IMR-90 (cell line): ENCODE data around the gene TEX261.
"Not testable (repeated sequence)": the region's sequence is repeated elsewhere in the genome, so short reads cannot be mapped to it uniquely, and the experiment has no call there.

Source experiments
- BHLHE40 ChIP-seq: fragments of 150-350 bp; IDR thresholded peaks from 2 replicates; pipeline ENCODE4 v1.6.1; 2016; ENCODE audit warnings: mild to moderate bottlenecking, low read depth, low read length
- CEBPB ChIP-seq: IDR thresholded peaks from 2 replicates; pipeline ENCODE4 v1.6.1; 2012; ENCODE audit warnings: low read depth, low read length, improper control_type of control experiment
- CHD1 ChIP-seq: IDR thresholded peaks from 2 replicates; pipeline ENCODE4 v1.6.1; 2012; ENCODE audit warnings: low read depth, low read length, improper control_type of control experiment
- FOS ChIP-seq: fragments of 150-350 bp; IDR thresholded peaks from 2 replicates; pipeline ENCODE4 v1.6.1; 2016; ENCODE audit warnings: low read depth, low read length
- POLR2A ChIP-seq: IDR thresholded peaks from 2 replicates; pipeline ENCODE4 v1.6.1; 2012; ENCODE audit warnings: mild to moderate bottlenecking, low read depth, low read length
- RAD21 ChIP-seq: IDR thresholded peaks from 2 replicates; pipeline ENCODE4 v1.6.1; 2012; ENCODE audit warnings: low read length, improper control_type of control experiment
- RFX5 ChIP-seq: IDR thresholded peaks from 2 replicates; pipeline ENCODE4 v1.8.0; 2012; ENCODE audit warnings: low read depth, mild to moderate bottlenecking, low read length, moderate library complexity
- SMC3 ChIP-seq: fragments of 150-350 bp; IDR thresholded peaks from 2 replicates; pipeline ENCODE4 v1.6.1; 2016; ENCODE audit warnings: low read depth, mild to moderate bottlenecking, antibody characterized with exemption, low read length, moderate library complexity
- TF ChIP-seq, protein P1 (sequence below): fragments of 150-350 bp; IDR thresholded peaks from 2 replicates; pipeline ENCODE4 v1.6.1; 2017; ENCODE audit warnings: mild to moderate bottlenecking, antibody characterized with exemption, low read length, low read depth
- TF ChIP-seq, protein P2 (sequence below): conservative IDR thresholded peaks from 2 replicates; pipeline ENCODE4 v1.5.1; 2012; ENCODE audit warnings: mild to moderate bottlenecking, low read depth, low read length, improper control_type of control experiment
- TF ChIP-seq, protein P3 (sequence below): fragments of 150-350 bp; IDR thresholded peaks from 2 replicates; pipeline ENCODE4 v1.6.1; 2016; ENCODE audit warnings: low read depth, mild to moderate bottlenecking, low read length, moderate library complexity, borderline replicate concordance

DNA sequence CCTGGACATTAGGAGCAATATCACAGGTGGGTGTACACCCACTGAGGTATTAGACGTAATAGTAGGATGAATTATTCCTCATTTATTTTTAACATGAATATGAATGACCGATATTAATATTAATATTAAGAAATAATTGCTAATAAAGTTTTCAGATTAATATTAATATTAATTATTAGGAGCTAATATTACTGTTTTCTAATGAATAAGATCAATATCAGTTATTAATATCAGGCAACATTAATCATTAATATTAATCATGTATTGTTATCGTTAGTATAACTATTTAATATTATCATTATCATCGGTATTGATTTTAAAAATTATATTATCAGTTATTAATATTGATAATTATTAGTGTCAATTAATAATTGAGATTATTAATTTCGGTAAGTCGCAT lies 25.3 kb upstream of the TEX261 start:
- not testable (repeated sequence) for TF ChIP-seq SMC3, RFX5, POLR2A, FOS, CEBPB, BHLHE40, RAD21, CHD1
- TF ChIP-seq, protein P1, sequence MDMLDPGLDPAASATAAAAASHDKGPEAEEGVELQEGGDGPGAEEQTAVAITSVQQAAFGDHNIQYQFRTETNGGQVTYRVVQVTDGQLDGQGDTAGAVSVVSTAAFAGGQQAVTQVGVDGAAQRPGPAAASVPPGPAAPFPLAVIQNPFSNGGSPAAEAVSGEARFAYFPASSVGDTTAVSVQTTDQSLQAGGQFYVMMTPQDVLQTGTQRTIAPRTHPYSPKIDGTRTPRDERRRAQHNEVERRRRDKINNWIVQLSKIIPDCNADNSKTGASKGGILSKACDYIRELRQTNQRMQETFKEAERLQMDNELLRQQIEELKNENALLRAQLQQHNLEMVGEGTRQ = not testable (repeated sequence)
- TF ChIP-seq, protein P2, sequence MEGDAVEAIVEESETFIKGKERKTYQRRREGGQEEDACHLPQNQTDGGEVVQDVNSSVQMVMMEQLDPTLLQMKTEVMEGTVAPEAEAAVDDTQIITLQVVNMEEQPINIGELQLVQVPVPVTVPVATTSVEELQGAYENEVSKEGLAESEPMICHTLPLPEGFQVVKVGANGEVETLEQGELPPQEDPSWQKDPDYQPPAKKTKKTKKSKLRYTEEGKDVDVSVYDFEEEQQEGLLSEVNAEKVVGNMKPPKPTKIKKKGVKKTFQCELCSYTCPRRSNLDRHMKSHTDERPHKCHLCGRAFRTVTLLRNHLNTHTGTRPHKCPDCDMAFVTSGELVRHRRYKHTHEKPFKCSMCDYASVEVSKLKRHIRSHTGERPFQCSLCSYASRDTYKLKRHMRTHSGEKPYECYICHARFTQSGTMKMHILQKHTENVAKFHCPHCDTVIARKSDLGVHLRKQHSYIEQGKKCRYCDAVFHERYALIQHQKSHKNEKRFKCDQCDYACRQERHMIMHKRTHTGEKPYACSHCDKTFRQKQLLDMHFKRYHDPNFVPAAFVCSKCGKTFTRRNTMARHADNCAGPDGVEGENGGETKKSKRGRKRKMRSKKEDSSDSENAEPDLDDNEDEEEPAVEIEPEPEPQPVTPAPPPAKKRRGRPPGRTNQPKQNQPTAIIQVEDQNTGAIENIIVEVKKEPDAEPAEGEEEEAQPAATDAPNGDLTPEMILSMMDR = not testable (repeated sequence)
- TF ChIP-seq, protein P3, sequence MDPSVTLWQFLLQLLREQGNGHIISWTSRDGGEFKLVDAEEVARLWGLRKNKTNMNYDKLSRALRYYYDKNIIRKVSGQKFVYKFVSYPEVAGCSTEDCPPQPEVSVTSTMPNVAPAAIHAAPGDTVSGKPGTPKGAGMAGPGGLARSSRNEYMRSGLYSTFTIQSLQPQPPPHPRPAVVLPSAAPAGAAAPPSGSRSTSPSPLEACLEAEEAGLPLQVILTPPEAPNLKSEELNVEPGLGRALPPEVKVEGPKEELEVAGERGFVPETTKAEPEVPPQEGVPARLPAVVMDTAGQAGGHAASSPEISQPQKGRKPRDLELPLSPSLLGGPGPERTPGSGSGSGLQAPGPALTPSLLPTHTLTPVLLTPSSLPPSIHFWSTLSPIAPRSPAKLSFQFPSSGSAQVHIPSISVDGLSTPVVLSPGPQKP = not testable (repeated sequence)
